ENCODE measurements around the gene CHN2. TPM values are rescaled to one million over a fixed set of nuclear protein-coding genes. Genes with fewer than 3 reads are reported as not detected.

The CHN2 gene
- total RNA-seq, 1 experiment from 2014 or later: 3.5 TPM

- H3K36me3 ChIP-seq: no peaks in the 10 kb centered on the region
- no peak overlapping the region for H3K27ac ChIP-seq
- DNase-seq: no peak
- no peaks in the 10 kb centered on the region for H3K9me3 ChIP-seq (replicated peaks)
- no peaks in the 10 kb centered on the region for H3K4me1 ChIP-seq
- H3K4me3 ChIP-seq: no peak overlapping the region
- H3K27me3 ChIP-seq: no peaks in the 10 kb centered on the region
Measured at GRCh38 chr7:29478226-29478625, 283.7 kb downstream of the CHN2 start.

DNA sequence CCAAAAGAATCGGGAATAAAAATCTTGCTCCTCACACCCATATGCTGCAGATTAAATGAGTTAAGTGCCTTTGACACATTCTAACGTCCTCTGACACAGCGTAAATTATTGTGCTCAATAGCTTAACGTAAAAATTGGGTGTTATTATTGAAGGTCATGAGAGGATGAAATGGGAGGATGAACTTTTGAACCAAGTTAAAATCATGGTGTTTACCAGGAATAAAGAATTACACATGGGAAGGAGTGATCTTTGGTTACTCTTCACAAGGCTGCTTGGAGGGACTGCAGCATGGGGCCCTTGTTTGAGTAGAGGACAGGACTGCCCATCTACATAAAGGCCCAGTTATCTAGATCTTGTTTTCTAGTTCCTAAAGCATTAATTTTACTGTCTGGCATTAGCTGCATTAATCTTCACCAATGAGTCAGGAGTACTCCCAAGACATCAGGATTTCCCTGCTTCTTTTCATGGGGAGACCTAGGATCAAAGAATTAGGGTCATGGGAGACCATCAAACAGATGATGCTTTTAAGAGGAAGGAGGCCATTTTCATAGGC is 284.2 kb downstream of the CHN2 start:
- no peaks in the 10 kb centered on the region for H3K27me3 ChIP-seq
- no peaks in the 10 kb centered on the region for H3K9me3 ChIP-seq (replicated peaks)
- no peak overlapping the region for H3K27ac ChIP-seq
- no peak for DNase-seq
- H3K4me1 ChIP-seq: no peaks in the 10 kb centered on the region
- no peak overlapping the region for H3K4me3 ChIP-seq
- no peaks in the 10 kb centered on the region for H3K36me3 ChIP-seq

- Histone ChIP-seq H3K4me3 (no peak overlapping the region), H3K27me3 (no peaks in the 10 kb centered on the region), H3K36me3 (no peaks in the 10 kb centered on the region), H3K27ac (no peak overlapping the region), H3K4me1 (no peaks in the 10 kb centered on the region), H3K9me3 (replicated peaks) (no peaks in the 10 kb centered on the region)
- DNase-seq: no peak
Measured at GRCh38 chr7:29479301-29480200, 285.0 kb downstream of the CHN2 start.

DNA sequence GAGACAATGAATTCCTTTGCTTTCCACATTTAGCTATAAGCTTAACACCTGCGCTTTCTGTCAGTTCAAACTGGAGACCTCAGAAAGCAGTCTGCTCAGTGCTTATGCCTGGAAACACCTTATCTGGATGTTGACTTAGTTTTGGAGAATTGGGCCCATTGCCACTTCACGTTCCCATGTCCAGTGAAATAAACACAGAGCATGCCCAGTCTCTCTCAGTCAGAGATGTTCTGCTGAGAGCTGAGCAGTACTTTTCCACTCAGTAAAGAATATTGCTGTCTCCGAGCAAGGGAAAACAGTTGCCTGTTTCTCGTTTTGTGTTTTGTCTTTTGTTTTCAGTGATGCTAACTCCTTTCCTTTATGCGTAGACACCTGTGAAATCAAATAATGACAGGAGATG is 285.9 kb downstream of the CHN2 start:
- no peaks in the 10 kb centered on the region for H3K4me1 ChIP-seq
- H3K27me3 ChIP-seq: no peaks in the 10 kb centered on the region
- H3K27ac ChIP-seq: no peak overlapping the region
- no peak overlapping the region for H3K4me3 ChIP-seq
- H3K9me3 ChIP-seq (replicated peaks): 0 out of 2 replicates have a peak, but pooled peaks cover 2% of the 10 kb centered on the region
- DNase-seq: no peak
- no peaks in the 10 kb centered on the region for H3K36me3 ChIP-seq

- no peak for DNase-seq
- Histone ChIP-seq H3K4me1 (no peaks in the 10 kb centered on the region), H3K9me3 (replicated peaks) (0 out of 2 replicates have a peak, but pooled peaks cover 2% of the 10 kb centered on the region), H3K27me3 (no peaks in the 10 kb centered on the region), H3K36me3 (no peaks in the 10 kb centered on the region), H3K27ac (no peak overlapping the region), H3K4me3 (no peak overlapping the region)
Measured at GRCh38 chr7:29480934-29481651, 286.5 kb downstream of the CHN2 start.

- no peak overlapping the region for H3K27ac ChIP-seq
- no peak overlapping the region for H3K4me3 ChIP-seq
- no peaks in the 10 kb centered on the region for H3K36me3 ChIP-seq
- no peaks in the 10 kb centered on the region for H3K27me3 ChIP-seq
- H3K4me1 ChIP-seq: no peaks in the 10 kb centered on the region
- 0 out of 2 replicates have a peak, but pooled peaks cover 2% of the 10 kb centered on the region for H3K9me3 ChIP-seq (replicated peaks)
- no peak for DNase-seq
Measured at GRCh38 chr7:29482056-29482455, 287.5 kb downstream of the CHN2 start.

DNA sequence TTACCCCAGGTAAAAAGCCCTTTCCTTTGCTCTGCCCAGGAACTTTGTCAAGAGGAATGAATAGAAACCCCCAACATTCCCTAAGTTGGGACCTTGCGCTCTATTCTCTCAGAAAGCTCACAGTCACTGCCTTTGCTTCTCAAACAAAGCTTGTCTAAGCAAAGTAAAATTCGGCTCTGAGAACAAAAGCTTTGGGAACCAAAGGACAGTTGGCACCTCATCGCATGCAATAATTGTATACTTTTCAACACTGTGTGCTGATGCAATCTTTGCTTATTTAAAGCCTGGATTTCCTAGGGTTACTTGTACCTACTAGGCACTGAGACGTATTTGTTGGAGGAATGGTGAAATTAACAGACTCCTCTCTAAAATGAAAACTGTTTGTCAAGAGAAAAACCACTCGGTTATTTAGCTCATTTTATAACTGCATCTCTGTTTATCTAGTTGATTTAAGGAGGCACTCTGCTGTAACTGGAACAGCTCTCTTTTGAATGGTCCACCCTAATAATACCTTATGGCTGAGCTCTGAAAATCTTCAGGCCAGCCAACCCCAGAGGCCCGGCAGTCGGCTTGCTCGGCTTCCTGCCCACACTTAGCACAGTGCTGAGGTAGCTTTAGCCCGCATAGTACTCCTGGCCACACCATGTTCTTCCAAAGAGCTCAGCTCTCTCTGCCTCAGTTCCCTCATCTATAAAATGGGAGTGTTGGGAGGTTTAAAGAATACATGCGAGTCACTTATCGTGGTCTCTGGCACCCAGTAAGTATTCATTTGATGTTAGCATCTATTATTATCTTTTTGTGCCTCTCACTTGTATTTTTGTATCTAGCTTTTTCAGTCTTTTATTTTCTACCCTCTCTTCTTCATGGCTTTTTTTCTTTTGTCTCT is 288.9 kb downstream of the CHN2 start:
- Histone ChIP-seq H3K4me3 (no peak overlapping the region), H3K36me3 (no peaks in the 10 kb centered on the region), H3K4me1 (no peaks in the 10 kb centered on the region), H3K27ac (no peak overlapping the region), H3K9me3 (replicated peaks) (0 out of 2 replicates have a peak, but pooled peaks cover 2% of the 10 kb centered on the region), H3K27me3 (no peaks in the 10 kb centered on the region)
- no peak for DNase-seq

DNA sequence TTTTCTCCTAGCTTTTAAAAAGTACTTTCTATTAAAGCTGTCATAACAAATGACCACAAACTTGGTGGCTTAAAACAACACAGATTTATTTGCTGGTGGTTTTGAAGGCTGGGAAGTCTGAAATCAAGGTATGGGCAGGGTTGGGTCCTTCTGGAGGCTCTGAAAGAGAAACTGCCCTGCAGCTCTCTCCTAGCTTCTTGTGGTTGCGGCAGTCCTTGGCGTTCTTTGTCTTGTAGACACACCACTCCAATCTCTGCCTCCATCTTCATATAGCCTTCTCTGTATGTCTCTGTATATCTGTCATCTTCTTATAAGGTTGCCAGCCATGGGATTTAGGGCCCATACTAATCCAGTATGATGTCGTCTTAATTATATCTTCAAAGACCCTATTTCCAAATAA is 289.7 kb downstream of the CHN2 start:
- Histone ChIP-seq H3K27ac (no peak overlapping the region), H3K27me3 (no peaks in the 10 kb centered on the region), H3K9me3 (replicated peaks) (0 out of 2 replicates have a peak, but pooled peaks cover 2% of the 10 kb centered on the region), H3K36me3 (no peaks in the 10 kb centered on the region), H3K4me3 (no peak overlapping the region), H3K4me1 (peaks cover 6% of the 10 kb centered on the region; the same call in 1 of the 2 replicates)
- no peak for DNase-seq

DNA sequence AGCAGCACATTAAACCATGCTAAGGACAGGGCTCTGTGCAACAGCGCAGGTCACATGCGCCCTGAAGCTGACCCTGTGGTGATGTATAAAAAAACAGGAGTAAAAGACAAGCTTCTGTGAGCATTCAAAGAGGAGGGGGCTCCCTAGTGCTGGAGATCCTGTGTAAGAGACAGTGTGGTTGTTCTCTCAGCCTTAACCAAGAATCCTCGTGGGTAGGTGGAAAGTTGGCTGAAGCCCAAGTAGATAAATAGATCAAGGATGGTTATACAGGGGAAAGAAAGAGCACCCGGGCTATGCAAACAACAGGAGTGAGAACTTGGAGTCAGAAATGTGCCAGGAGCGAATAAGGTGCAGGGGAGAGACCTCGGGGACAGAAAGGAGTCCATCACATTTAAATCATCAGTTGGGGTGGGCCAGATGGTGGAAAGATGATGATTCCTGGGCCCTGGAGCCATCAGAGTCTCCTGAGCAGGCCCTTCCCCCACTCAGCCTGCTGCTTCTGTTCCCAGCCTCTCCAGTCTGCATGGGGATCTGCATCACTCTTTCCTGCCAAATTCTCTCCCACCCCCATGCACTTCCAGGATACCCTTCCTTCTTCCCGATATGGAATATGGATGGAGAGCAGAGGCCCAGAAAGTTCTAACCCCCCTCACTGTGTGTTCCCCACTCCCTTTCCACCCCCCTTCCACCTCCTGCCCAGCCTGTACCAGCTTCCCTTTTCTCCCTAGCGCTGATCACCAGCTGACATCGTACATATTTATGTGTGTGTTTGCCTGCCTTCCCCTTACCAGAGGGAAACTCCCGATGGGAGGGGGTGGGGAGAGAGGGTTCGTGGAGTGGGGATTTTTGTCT is 291.0 kb downstream of the CHN2 start:
- no peaks in the 10 kb centered on the region for H3K27me3 ChIP-seq
- peaks cover 6% of the 10 kb centered on the region; the same call in 1 of the 2 replicates for H3K4me1 ChIP-seq
- no peak overlapping the region for H3K4me3 ChIP-seq
- H3K27ac ChIP-seq: no peak overlapping the region
- no peak for DNase-seq
- H3K36me3 ChIP-seq: no peaks in the 10 kb centered on the region
- 0 out of 2 replicates have a peak, but pooled peaks cover 2% of the 10 kb centered on the region for H3K9me3 ChIP-seq (replicated peaks)

- DNase-seq: no peak
- H3K9me3 ChIP-seq (replicated peaks): 0 out of 2 replicates have a peak, but pooled peaks cover 2% of the 10 kb centered on the region
- H3K36me3 ChIP-seq: no peaks in the 10 kb centered on the region
- H3K4me3 ChIP-seq: no peak overlapping the region
- H3K4me1 ChIP-seq: peaks cover 6% of the 10 kb centered on the region; the same call in 1 of the 2 replicates
- H3K27ac ChIP-seq: no peak overlapping the region
- no peaks in the 10 kb centered on the region for H3K27me3 ChIP-seq
Measured at GRCh38 chr7:29486191-29486700, 291.7 kb downstream of the CHN2 start.

DNA sequence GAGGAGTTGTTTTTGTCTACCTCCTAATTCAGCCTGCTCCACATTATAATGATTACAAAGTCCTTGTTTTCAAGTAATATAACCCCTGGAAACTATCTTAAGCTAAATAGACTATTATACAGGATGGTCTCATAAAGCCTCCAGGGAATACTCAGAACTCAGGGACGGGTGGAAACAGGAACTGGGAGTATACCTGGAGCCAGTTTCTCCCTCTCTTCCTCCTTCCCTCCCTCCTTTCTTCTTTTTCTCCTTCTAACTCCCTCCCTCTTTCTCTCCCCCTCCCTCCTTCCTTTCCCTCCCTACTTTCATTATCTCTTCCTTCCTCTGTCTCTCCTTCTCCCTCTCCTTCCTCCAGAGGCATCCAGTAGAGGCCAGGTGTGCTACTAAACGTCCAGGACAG is 292.8 kb downstream of the CHN2 start:
- H3K27ac ChIP-seq: no peak overlapping the region

GRCh38 chr7:29488203-29488970 is 293.8 kb downstream of the CHN2 start:
- H3K9me3 ChIP-seq (replicated peaks): 0 out of 2 replicates have a peak, but pooled peaks cover 2% of the 10 kb centered on the region
- no peaks in the 10 kb centered on the region for H3K27me3 ChIP-seq
- H3K4me3 ChIP-seq: no peak overlapping the region
- no peaks in the 10 kb centered on the region for H3K36me3 ChIP-seq
- DNase-seq: no peak
- H3K27ac ChIP-seq: no peak overlapping the region
- H3K4me1 ChIP-seq: peaks cover 6% of the 10 kb centered on the region; the same call in 1 of the 2 replicates

More for the DNA sequence above, 292.8 kb downstream of the CHN2 start:
- Histone ChIP-seq H3K9me3 (replicated peaks) (0 out of 2 replicates have a peak, but pooled peaks cover 2% of the 10 kb centered on the region), H3K4me1 (peaks cover 6% of the 10 kb centered on the region; the same call in 1 of the 2 replicates), H3K27me3 (no peaks in the 10 kb centered on the region), H3K36me3 (no peaks in the 10 kb centered on the region), H3K4me3 (no peak overlapping the region)
- DNase-seq: no peak

All from SJCRH30 (cell line).